DMS79 (cell line): ENCODE data around the gene TCEAL5.
"Not testable (repeated sequence)": the region's sequence is repeated elsewhere in the genome, so short reads cannot be mapped to it uniquely, and the experiment has no call there.

ENCODE experiments used
- DNase-seq: peaks from one replicate; lab custom pipeline; 2025; lab: John Stamatoyannopoulos, UW

TCEAL5 gene

DNA sequence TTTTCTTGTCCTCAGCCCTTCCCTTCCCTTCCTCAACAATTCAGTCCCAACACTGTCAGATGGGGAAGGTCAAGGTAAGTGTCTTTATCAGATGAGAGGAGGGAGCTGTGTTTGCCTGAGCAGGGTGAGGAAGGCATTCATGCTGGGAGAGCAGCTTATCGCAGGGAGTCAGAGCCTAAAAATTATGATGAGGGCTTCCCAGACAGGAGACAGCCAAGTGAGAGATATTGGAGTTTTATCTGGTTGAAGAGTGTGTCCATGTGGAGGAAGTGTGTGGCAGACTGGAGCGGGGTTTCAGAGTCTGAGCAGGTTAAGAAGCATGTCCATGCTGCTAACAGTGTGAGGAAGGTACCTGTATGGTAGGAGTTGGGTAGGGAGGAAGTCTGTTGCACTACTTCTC, 43.3 kb downstream of the TCEAL5 start:
- no peak for DNase-seq

DNA sequence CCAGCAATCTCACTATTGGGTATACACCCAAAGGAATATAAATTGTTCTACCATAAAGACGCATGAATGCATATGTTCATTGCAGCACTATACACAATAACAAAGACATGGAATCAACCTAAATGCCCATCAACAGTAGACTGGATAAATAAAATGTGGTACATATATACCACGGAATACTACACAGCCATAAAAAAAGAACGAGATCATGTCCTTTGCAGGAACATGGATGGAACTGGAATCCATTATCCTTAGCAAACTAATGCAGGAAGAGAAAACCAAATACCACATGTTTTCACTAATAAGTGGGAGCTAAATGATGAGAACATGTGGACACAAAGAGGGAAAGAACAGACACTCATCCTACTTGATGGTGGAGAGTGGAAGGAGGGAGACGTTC, 50.6 kb downstream of the TCEAL5 start:
- DNase-seq = not testable (repeated sequence)
